ENCODE data around the gene MRPS18C.

The MRPS18C gene

DNA sequence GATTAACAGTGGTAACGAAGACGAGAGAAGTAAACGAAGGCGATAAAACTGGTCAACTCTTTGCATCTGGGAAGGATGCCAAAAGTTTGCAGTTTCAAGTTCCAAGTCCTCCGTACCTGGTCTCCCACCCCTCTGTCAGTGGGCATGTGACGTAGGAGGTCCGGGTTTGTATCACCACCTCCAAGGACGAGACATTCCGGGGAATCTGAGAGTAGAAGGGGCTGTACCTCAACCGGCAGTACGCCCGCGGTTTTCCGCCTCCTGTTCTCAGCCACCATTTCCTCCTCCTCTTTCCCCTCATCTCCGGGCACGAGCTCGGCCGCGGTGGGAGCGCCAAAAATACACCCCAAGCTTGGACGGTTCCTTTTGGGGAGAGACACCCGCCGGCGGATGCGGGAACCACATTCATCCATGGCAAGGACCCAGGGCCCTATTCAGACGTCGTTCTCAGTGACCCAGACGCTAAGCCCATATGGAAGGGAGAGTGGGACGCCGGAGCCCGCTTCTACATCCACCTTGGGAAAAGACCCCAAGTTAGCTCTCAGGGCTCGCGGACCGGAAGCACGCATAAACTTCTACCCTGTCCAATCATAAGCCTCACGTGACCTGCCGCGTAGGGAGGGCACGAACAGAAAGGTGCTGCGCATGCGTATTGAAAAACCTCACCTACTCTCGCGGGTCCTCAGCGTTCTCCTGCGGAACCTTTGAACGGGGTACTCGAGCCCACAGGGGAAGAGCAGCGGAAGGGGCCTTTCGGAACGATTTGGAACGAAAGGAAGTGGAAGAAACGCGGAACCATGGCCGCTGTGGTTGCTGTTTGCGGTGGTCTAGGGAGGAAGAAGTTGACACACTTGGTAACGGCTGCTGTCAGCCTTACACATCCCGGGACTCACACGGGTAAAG lies at the start of gene MRPS18C, which contains the start of gene HELQ:
Gene MRPS18C, plus strand, starts transcription at position 778 of the 903 bp plus-strand sequence. Its CDS starts 20 bp downstream, at position 798.
Gene HELQ, minus strand, starts transcription at position 543 of the 903 bp plus-strand sequence. Its CDS starts 130 bp downstream, at position 413.
- peak; percentile 63 to 87 (median 82) for DNase-seq (ENCODE audit: low read depth in 2 of 3, low spot score in 2 of 3)

DNA sequence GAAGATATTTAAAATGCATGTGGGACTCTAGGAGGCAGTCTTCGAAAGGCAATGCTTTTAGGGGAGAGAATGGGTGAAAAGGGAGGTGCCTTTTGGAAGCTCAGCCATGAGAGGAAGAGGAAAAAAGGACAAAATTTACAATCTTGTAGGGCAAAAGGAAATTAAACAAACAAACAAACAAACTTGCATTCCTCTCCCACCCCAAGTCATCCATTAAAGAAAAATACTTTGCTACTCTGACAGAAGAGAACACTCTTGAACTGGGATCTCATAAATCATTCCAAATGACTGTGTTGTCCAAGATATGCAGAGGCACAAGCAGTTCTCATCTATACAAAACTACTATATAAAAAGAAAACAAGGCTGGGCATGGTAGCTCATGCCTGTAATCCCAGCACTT lies 47.0 kb upstream of the MRPS18C start:
- no peak for DNase-seq (ENCODE audit: low read depth in 2 of 3, low spot score in 2 of 3)

DNA sequence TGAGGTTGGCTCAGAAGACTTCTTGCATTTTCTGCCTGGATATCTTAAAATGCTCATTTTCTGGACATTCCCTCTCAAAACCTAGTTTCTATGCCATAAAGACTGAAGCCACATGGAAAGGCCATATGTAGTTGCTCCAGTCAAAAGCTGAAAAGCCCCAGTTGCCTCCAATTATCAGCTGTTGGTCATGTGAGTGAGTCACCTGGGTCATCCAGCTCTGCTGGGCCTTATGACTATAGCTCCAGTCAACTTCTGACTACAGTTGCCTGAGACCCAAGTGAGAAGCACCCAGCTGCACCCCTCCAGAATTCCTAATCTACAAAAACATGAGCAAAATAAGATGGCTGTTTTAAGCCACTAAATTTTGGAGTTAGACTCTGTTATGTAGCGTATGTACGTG lies 42.2 kb upstream of the MRPS18C start:
- DNase-seq (ENCODE audit: low read depth in 2 of 3, low spot score in 2 of 3): no peak

DNA sequence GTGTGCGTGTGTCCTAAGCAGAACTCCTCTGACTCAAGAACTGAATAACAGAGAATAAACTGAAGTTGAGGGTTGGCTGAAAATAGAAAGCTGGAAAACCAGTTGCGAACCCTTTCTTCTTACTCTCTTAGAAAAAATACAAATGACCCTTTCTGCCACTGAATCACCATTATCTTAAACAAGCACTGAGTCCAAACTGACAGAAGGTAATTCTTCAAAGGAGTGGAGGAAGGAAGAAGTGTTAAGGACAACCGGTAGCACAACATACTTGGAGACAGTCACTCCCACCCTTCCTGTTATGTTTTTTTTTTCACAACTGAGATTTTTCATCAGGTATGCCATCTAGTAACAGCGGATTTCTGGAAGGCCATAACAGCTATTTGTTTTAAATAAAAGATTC lies 38.3 kb upstream of the MRPS18C start:
- DNase-seq (ENCODE audit: low read depth in 2 of 3, low spot score in 2 of 3): no peak

DNA sequence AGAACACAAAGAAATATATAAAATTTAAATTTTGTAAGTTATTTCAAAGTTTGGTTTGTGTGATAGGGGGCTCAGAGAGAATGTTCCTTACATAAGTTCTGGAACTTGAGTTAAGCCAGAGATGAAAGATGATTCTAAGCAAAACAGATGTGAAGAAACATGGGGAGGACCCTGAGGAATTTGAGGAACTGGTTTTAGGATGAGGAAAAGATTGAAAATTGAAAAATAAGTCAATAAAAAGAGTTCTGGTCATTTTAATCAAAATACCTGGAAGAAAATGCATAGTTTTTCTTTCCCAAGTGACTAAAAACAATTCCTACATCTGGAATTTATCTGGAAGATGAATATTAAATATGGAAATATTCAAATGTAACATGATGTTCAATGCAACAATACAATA lies 37.6 kb upstream of the MRPS18C start:
- DNase-seq (ENCODE audit: low read depth in 2 of 3, low spot score in 2 of 3): no peak

DNA sequence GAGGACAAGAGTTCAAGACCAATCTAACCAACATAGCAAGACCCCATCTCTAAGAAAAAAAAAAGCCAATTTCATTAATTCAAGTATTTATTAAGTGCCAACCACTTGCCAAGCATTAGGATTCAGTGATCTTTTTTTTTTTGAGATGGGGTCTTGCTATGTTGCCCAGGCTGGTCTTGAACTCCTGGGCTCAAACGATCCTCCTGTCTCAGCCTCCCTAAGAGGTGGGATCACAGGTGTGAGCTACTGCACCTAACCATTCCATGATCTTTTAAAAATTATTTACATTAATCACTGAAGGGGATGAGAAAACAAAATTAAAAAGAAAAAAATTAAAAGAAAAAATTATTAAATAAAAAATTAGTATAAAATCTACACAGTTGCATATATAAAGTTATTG lies 24.7 kb upstream of the MRPS18C start:
- DNase-seq (ENCODE audit: low read depth in 2 of 3, low spot score in 2 of 3): no peak

DNA sequence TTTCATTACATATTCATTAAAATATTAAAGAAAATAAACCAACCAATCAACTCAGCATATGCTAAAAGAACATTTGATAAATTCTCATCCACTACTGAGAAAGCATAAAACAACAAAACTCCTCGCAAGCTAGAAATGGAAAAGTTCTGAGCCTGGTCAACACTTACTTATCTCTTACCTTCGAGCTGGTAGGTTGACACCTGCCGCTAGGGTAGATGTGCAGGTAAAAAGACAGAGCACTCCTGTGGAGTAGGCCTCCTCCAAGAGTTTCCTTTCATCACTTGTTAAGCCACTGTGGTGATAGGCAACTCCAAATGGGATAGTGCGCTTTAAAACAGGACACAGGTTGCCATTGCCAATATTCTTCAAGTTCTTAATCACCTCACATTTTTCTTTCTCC lies 19.2 kb upstream of the MRPS18C start:
- DNase-seq (ENCODE audit: low read depth in 2 of 3, low spot score in 2 of 3): no peak

DNA sequence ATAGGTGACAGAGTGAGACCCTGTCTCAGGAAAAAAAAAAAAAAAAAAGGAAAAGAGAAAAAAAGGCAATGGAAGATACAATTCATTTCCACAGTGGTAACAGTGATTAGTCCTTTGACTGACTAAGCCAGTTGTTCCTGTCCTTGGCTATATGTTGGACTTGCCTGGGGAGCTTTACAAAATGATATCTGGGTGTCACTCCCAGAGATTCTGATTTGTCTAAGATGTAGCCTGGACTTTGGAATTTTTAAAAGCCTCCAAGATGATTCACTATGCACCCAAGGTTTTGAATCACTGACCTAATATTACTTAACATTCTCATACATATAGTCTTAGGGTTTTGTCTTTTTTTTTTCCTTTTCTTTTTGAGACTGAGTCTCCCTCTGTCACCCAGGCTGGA lies 17.1 kb upstream of the MRPS18C start:
- no peak for DNase-seq (ENCODE audit: low read depth in 2 of 3, low spot score in 2 of 3)

DNA sequence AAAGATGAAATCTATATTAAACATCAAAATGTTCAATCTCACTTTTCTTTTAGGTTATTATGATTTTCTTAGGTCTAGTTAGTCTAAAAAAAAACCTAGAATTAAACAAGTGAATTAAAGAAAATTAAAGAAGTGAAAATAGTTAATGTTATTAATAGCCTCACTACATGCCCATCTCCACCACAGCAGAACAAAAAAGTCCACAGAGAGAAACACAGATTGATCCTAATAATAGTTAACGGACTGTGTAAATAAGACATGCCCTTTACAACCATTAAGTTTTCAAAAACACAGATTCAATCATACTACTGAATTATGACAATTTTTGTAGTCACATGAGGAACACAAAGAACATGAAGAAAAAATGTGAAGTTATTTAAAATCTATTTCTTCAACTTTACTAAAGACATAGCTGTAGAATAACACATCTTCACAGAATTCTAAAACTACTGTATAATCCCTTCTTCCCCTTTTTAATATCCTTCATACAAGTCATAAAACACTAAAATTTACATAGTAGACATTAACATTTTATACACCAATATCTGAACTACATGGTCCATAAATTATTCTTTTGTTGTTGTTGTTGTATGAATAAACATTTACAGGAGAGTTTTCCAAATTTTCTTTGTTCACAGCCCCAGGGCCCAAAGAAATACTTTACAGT lies 15.6 kb upstream of the MRPS18C start:
- DNase-seq (ENCODE audit: low read depth in 2 of 3, low spot score in 2 of 3): no peak

DNA sequence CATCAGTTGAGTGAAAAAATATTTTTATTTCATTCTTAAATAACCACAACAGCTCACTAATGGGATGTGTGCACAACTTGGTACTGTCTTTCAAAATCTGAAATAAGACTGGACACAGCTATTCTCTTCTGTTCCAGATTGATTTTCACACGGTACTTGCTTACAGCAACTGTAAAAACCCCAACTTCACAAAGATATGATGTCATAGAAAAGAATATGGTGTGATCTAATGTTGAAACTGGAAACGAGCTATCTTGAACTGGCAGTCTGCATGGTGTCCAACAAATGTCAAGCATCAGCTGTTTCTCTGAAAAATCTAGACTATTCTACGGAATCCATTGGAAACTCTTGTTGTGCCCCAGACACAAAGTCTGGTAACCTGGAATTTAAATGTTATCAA lies 15.0 kb upstream of the MRPS18C start:
- no peak for DNase-seq (ENCODE audit: low read depth in 2 of 3, low spot score in 2 of 3)

DNA sequence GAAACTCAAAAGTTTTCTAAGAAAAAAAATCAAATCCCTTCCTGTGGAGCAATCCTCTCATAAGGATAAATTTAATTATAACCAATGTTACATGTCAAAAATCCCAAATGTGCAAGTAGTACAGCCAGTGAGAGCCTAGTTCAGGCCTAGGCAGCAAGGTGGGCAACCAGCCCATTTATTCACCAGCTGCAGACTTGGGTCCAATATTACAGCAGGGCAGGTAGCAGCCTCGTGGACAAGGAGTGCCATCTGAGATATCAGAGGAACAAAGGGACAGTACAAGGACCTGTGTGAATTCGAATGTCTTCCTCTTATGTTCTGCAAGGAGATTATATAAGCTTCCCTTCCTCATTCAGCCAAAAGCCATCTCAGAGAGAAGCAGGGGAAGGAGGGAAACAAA lies 6.8 kb upstream of the MRPS18C start:
- DNase-seq (ENCODE audit: low read depth in 2 of 3, low spot score in 2 of 3): no peak

DNA sequence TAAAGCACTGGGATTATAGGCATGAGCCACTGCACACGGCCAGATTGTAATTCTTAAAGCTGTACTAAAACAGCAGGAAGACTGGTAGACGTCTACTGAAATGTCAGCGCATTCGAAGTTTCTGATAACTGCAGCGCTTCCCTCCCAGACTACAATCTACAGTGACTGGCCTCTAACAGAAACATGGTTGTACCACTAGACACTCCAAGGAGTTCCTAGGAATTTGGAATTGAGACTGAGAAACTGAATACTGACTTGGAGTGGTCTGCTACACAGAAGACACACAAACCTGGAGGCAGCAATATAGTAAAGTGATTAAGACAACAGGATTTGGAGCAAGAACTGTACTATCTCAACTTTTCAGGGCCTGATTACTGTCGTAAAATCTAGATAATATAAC lies 1.2 kb upstream of the MRPS18C start:
- no peak for DNase-seq (ENCODE audit: low read depth in 2 of 3, low spot score in 2 of 3)

DNA sequence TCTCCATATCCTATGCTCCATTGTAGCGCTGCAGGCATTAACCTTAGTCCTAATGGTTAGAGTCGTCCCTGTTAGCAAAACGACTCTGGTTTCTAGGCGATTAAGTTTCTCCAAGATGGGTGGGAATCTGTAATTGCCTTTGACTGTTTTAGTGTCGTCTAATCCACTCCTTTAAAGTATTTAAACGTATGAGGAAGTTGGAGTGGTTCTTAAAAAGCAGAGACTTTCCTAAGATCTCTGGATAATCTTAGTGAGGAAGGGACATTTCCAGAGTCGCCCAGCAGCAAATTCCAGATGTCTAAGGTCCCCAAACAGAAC lies 285 bp downstream of the MRPS18C start:
- no peak for DNase-seq (ENCODE audit: low read depth in 2 of 3, low spot score in 2 of 3)

DNA sequence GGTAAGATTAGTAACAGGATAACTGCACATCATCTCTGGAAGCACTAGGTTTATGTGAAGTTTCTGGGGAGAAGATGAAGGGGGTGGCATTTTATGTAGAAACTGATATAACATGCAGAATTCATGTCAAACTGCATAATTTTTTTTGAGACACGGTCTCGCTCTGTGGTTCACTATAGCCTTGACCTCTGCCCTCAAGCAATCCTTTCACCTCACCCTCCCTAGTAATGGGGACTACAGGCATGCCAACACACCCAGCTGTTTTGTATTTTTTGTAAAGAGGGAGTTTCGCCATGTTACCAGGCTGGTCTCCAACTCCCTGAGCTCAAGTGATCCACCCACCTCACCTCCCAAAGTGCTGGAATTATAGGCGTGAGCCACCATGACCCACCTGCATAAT lies 17.6 kb downstream of the MRPS18C start:
- DNase-seq (ENCODE audit: low read depth in 2 of 3, low spot score in 2 of 3): no peak

DNA sequence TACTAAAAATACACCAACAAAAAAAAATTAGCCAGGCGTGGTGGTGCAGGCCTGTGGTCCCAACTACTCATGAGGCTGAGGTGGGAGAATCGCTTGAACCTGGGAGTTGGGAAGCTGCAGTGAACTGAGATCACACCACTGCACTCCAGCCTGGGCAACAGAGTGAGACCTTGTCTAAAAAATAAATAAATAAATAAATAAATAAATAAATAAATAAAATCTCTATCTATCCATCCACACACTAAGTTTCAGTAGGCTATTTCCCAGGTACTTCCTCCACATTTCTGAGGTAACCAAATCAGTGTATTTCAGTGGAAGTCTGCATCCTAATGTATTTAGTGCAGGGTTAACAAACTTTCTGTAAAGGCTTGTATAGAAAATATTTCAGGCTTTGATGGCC lies 18.1 kb downstream of the MRPS18C start:
- DNase-seq (ENCODE audit: low read depth in 2 of 3, low spot score in 2 of 3): no peak

DNA sequence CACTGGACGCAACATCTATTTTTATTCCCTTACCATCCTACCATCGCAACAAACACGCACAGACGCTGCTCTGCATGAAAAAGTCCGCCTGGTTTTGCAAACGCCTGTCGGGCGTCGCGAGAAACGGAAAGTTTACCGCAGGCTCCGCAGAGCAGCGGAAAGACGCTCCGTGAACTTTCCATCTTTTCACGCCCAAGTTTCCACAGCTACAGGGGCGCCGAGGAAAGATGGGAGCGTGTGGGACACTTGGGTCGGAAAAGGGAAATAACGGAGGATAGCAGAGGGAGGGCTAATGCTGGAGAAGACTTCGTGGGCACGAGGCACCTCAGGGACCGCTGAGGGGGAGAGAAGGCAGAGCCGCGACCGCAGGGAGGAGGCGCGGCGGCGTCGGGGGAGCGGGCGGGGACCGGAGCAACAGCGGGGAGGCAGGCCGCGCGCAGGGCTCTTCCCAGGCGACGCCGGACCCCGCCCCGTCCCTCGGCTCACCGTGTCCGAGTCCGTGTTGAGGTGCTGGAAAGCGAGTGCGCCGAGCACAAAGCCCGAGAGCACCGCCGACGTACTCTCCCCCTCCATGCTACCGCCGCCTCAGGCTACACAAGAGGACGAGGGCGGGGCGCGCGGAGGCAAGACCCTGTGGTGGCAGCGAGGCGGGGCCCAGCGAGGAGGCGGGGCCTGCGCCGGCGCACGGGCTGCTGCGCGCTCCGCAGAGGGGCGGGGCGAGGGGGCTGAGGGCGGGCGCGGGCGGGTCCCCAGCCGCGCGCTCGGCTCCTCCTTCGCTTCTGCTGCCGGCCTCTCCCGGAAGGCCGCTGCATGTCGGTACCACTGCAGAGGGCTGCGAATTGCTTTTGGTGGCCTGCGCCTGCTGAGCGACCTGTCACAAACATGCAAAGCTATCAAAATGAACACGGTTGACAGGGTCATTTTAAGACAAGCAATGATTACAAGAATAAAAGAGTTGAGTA lies 28.9 kb downstream of the MRPS18C start, which contains the start of gene ABRAXAS1:
Gene ABRAXAS1, minus strand, starts transcription at position 601 of the 962 bp plus-strand sequence. Its CDS starts 28 bp downstream, at position 573.
- DNase-seq (ENCODE audit: low read depth in 2 of 3, low spot score in 2 of 3): peak; percentile 78 to 93 (median 81)

DNA sequence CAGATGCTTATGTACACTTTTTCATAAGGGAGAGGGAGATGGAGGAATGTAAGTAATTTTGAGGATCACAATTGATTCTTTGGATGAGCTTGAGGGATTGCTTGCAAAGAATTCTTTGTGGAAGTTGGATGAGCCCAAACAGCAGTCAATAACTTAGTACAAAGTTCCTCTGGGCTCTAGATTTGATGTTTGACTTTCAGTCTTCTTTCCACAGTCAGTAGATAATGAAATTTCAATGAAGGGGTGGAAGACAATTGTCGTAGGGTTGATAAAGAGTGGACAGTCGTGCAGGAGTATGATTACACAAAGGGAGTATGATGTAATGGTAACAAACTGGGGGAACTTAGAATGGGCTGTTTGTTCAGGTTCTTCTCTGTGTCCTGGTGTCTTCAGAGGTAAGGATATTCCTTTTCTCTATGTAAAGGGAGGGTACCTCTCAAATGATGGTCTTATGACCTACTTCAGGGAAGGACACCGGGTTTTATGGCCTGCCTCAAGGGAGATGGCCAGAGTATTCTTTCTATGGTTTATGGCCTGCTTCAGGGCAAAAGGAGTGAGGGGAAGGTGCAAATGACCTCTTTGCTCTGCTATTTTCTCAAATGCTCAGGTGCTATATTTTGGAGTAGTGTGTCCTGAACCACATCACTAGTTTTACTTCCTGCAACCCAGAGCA lies 30.7 kb downstream of the MRPS18C start:
- DNase-seq (ENCODE audit: low read depth in 2 of 3, low spot score in 2 of 3): no peak

DNA sequence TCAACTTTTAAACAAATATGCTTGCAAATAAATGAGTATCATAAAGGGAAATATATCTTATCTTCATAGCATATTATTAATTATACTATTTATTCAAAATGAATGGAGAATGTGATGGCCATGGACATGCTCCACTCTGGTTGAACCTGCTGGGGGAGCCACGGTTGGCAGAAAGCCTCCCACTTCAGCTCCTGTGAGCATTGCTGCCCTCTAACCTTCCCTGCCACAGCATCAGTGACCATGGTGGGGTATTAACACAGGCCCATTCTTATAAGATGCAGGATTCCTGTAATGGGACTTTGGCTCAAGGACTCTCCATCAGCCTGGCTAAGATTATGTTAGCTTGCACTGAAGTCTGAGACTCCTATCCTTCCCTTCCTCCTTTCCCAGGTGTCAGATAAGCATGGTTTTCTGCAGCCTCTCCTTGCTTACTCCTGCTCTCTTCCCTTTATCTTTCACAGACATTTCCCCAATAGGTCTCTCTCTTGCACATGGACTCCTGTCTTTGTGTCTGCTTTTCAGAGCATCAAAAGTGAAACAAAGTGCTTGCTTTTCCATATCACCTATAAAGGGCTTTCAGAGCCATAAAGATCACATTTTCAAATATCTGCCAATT lies 34.0 kb downstream of the MRPS18C start:
- no peak for DNase-seq (ENCODE audit: low read depth in 2 of 3, low spot score in 2 of 3)

DNA sequence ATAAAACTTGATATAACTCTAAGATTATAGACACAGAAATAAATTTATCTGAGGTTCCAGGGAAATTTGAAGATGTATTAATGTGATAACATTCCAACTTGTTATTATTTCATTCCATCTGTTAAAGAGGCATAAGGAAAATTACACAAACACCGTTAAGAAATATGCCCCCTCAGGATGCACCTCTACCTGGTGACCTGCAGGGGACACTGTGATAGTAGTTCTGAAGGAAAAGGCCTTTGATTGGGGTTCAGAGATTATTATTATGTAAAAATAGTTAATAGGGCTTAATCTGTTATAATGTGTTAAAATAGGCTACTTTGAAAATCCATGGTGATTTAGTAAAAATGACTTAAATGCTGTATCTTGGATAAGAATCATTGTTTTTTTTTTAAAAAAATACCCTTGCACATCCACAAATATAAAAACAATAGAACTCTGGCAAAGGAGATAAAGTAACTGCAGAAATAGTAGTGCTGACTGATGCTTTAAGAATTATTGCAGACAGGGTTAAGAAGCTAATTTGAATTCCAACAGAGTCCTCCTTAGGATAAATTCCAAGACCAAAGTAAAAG lies 35.1 kb downstream of the MRPS18C start:
- no peak for DNase-seq (ENCODE audit: low read depth in 2 of 3, low spot score in 2 of 3)
